Activated naive CD4-positive, alpha-beta T cell treated with anti-CD3 and anti-CD28 coated beads, Interleukin-2, amount 50 U/mL, for 24 hours (primary cell): ENCODE results near the gene MAPK8.

Source experiments
- H3K27ac Mint-ChIP-seq: one replicate; pipeline ENCODE4 v1.8.0; 2021; ENCODE audit warnings: mild to moderate bottlenecking, mixed read lengths
- H3K27me3 Mint-ChIP-seq: one replicate; pipeline ENCODE4 v1.8.0; 2021; ENCODE audit warnings: mixed read lengths
- H3K36me3 Mint-ChIP-seq: one replicate; pipeline ENCODE4 v1.8.0; 2021; ENCODE audit warnings: mixed read lengths
- H3K4me1 Mint-ChIP-seq: one replicate; pipeline ENCODE4 v1.8.0; 2021; ENCODE audit warnings: mixed read lengths
- H3K4me3 Mint-ChIP-seq: one replicate; pipeline ENCODE4 v1.8.0; 2021; ENCODE audit warnings: mild to moderate bottlenecking, mixed read lengths
- H3K9me3 Mint-ChIP-seq: one replicate; pipeline ENCODE4 v1.8.0; 2021; ENCODE audit warnings: mixed read lengths

The MAPK8 gene

GRCh38 chr10:48469516-48470020 is 163.1 kb downstream of the MAPK8 start:
- Mint-ChIP-seq H3K36me3 (no peaks in the 10 kb centered on the region), H3K4me1 (no peaks in the 10 kb centered on the region), H3K4me3 (no peak overlapping the region), H3K27ac (no peak overlapping the region), H3K27me3 (no peaks in the 10 kb centered on the region), H3K9me3 (no peaks in the 10 kb centered on the region)

- no peak overlapping the region for H3K27ac Mint-ChIP-seq
- no peaks in the 10 kb centered on the region for H3K4me1 Mint-ChIP-seq
- H3K9me3 Mint-ChIP-seq: no peaks in the 10 kb centered on the region
- no peaks in the 10 kb centered on the region for H3K36me3 Mint-ChIP-seq
- no peaks in the 10 kb centered on the region for H3K27me3 Mint-ChIP-seq
- H3K4me3 Mint-ChIP-seq: no peak overlapping the region
Measured at GRCh38 chr10:48470115-48470892, 163.8 kb downstream of the MAPK8 start.

GRCh38 chr10:48470893-48471805 is 164.7 kb downstream of the MAPK8 start:
- Mint-ChIP-seq H3K36me3 (no peaks in the 10 kb centered on the region), H3K4me3 (no peak overlapping the region), H3K9me3 (no peaks in the 10 kb centered on the region), H3K4me1 (no peaks in the 10 kb centered on the region), H3K27me3 (no peaks in the 10 kb centered on the region), H3K27ac (no peak overlapping the region)

GRCh38 chr10:48472501-48473069 is 166.1 kb downstream of the MAPK8 start:
- no peaks in the 10 kb centered on the region for H3K9me3 Mint-ChIP-seq
- H3K36me3 Mint-ChIP-seq: no peaks in the 10 kb centered on the region
- H3K4me1 Mint-ChIP-seq: no peaks in the 10 kb centered on the region
- H3K4me3 Mint-ChIP-seq: no peak overlapping the region
- peaks cover 3% of the 10 kb centered on the region for H3K27me3 Mint-ChIP-seq
- no peak overlapping the region for H3K27ac Mint-ChIP-seq

GRCh38 chr10:48473704-48474103 is 167.2 kb downstream of the MAPK8 start:
- Mint-ChIP-seq H3K27ac (no peak overlapping the region), H3K4me1 (no peaks in the 10 kb centered on the region), H3K4me3 (no peak overlapping the region), H3K9me3 (no peaks in the 10 kb centered on the region), H3K27me3 (peaks cover 3% of the 10 kb centered on the region), H3K36me3 (no peaks in the 10 kb centered on the region)

- no peaks in the 10 kb centered on the region for H3K36me3 Mint-ChIP-seq
- H3K4me3 Mint-ChIP-seq: no peak overlapping the region
- H3K9me3 Mint-ChIP-seq: no peaks in the 10 kb centered on the region
- H3K27ac Mint-ChIP-seq: no peak overlapping the region
- peaks cover 3% of the 10 kb centered on the region for H3K27me3 Mint-ChIP-seq
- no peaks in the 10 kb centered on the region for H3K4me1 Mint-ChIP-seq
Measured at GRCh38 chr10:48474765-48475365, 168.4 kb downstream of the MAPK8 start.

GRCh38 chr10:48475943-48476278 is 169.4 kb downstream of the MAPK8 start:
- H3K27ac Mint-ChIP-seq: no peak overlapping the region
- H3K9me3 Mint-ChIP-seq: no peaks in the 10 kb centered on the region
- no peaks in the 10 kb centered on the region for H3K4me1 Mint-ChIP-seq
- H3K4me3 Mint-ChIP-seq: no peak overlapping the region
- H3K27me3 Mint-ChIP-seq: peaks cover 3% of the 10 kb centered on the region
- H3K36me3 Mint-ChIP-seq: no peaks in the 10 kb centered on the region

GRCh38 chr10:48476279-48476982 is 170.0 kb downstream of the MAPK8 start:
- H3K9me3 Mint-ChIP-seq: no peaks in the 10 kb centered on the region

GRCh38 chr10:48477141-48477540 is 170.7 kb downstream of the MAPK8 start:
- H3K27ac Mint-ChIP-seq: no peak overlapping the region
- H3K4me3 Mint-ChIP-seq: no peak overlapping the region
- H3K27me3 Mint-ChIP-seq: peaks cover 3% of the 10 kb centered on the region
- no peaks in the 10 kb centered on the region for H3K9me3 Mint-ChIP-seq
- H3K36me3 Mint-ChIP-seq: no peaks in the 10 kb centered on the region
- no peaks in the 10 kb centered on the region for H3K4me1 Mint-ChIP-seq

More at GRCh38 chr10:48476279-48476982, 170.0 kb downstream of the MAPK8 start:
- no peaks in the 10 kb centered on the region for H3K4me1 Mint-ChIP-seq
- no peaks in the 10 kb centered on the region for H3K36me3 Mint-ChIP-seq
- H3K27me3 Mint-ChIP-seq: peaks cover 3% of the 10 kb centered on the region
- no peak overlapping the region for H3K27ac Mint-ChIP-seq
- H3K4me3 Mint-ChIP-seq: no peak overlapping the region

GRCh38 chr10:48477616-48478015 is 171.1 kb downstream of the MAPK8 start:
- Mint-ChIP-seq H3K36me3 (no peaks in the 10 kb centered on the region), H3K9me3 (no peaks in the 10 kb centered on the region), H3K27ac (no peak overlapping the region), H3K4me3 (no peak overlapping the region), H3K4me1 (no peaks in the 10 kb centered on the region), H3K27me3 (peaks cover 3% of the 10 kb centered on the region)

- H3K27me3 Mint-ChIP-seq: peaks cover 3% of the 10 kb centered on the region
- H3K27ac Mint-ChIP-seq: no peak overlapping the region
- no peaks in the 10 kb centered on the region for H3K36me3 Mint-ChIP-seq
- no peak overlapping the region for H3K4me3 Mint-ChIP-seq
- no peaks in the 10 kb centered on the region for H3K9me3 Mint-ChIP-seq
- H3K4me1 Mint-ChIP-seq: no peaks in the 10 kb centered on the region
Measured at GRCh38 chr10:48478469-48478868, 172.0 kb downstream of the MAPK8 start.

- H3K27me3 Mint-ChIP-seq: peaks cover 3% of the 10 kb centered on the region
- no peaks in the 10 kb centered on the region for H3K9me3 Mint-ChIP-seq
- no peaks in the 10 kb centered on the region for H3K36me3 Mint-ChIP-seq
- no peaks in the 10 kb centered on the region for H3K4me1 Mint-ChIP-seq
- H3K27ac Mint-ChIP-seq: peak overlapping the region; percentile 43
- no peak overlapping the region for H3K4me3 Mint-ChIP-seq
Measured at GRCh38 chr10:48478980-48479811, 172.7 kb downstream of the MAPK8 start.

GRCh38 chr10:48480397-48481374 is 174.2 kb downstream of the MAPK8 start:
- no peaks in the 10 kb centered on the region for H3K4me1 Mint-ChIP-seq
- no peaks in the 10 kb centered on the region for H3K9me3 Mint-ChIP-seq
- no peak overlapping the region for H3K4me3 Mint-ChIP-seq
- no peak overlapping the region for H3K27ac Mint-ChIP-seq
- H3K27me3 Mint-ChIP-seq: peaks cover 3% of the 10 kb centered on the region
- H3K36me3 Mint-ChIP-seq: no peaks in the 10 kb centered on the region
